A549 (cell line): Measurements from ENCODE around the gene CDK5RAP2. TPM values are rescaled to one million over a fixed set of nuclear protein-coding genes. Genes with fewer than 3 reads are reported as not detected.

Source experiments
- ATAC-seq, 2 experiments: fragments of 200-7000 bp in 1 of 2; fragments of >200 bp in 1 of 2; cut with Nextera tagmentation in 1 of 2; cut with Tn5 transposase in 1 of 2; 3 replicates each; pipeline versions ENCODE4 v1.8.0 to v1.9.1; 2018 to 2020; ENCODE audit warnings: mild to moderate bottlenecking in 1 of 2, moderate library complexity in 1 of 2
- CTCF ChIA-PET: fragments of 300-600 bp; sonication (Branson Sonifier 250); formaldehyde crosslinking; extraction: SDS; loops from one replicate; lab custom pipeline; 2021; ENCODE audit warnings: antibody characterized with exemption, inconsistent platforms; lab: Yijun Ruan, JAX
- POLR2A ChIA-PET: fragments of 350-600 bp; formaldehyde crosslinking; extraction: SDS; loops from one replicate; lab custom pipeline; 2021; ENCODE audit warnings: antibody characterized with exemption, inconsistent platforms; lab: Yijun Ruan, JAX
- DNase-seq, 2 experiments: peaks; one replicate each; pipeline versions ENCODE4 v3.0.0 to v3.0.0-alpha.2; 2011 to 2016; ENCODE audit warnings: low read depth in 1 of 2, low spot score in 1 of 2
- FAIRE-seq: peaks from 2 replicates; lab custom pipeline; 2011; peaks lifted over from hg19 to GRCh38; lab: Jason Lieb, UNC
- H3K27ac ChIP-seq, 2 experiments: fragments of >200 bp; sonication (Bioruptor Twin); formaldehyde crosslinking; 3 replicates each; pipeline ENCODE4 v1.5.1; 2016 to 2017
- H3K4me1 ChIP-seq: fragments of >200 bp; sonication (Bioruptor Twin); formaldehyde crosslinking; 3 replicates; pipeline ENCODE4 v1.6.1; 2016
- H3K4me2 ChIP-seq: fragments of >200 bp; sonication (Bioruptor Twin); formaldehyde crosslinking; 3 replicates; pipeline ENCODE4 v1.6.1; 2016
- H3K4me3 ChIP-seq: fragments of >200 bp; sonication (Bioruptor Twin); formaldehyde crosslinking; 3 replicates; pipeline ENCODE4 v1.5.1; 2016
- H3K9me3 ChIP-seq: fragments of >200 bp; sonication (Bioruptor Twin); formaldehyde crosslinking; 3 replicates; pipeline ENCODE4 v1.6.1; 2016
- CBX8 ChIP-seq: fragments of 200-600 bp; sonication (generic); IDR thresholded peaks from 2 replicates; pipeline ENCODE4 v1.6.1; 2016
- CEBPB ChIP-seq, 2 experiments: fragments of >200 bp in 1 of 2; sonication (Bioruptor Twin) in 1 of 2; formaldehyde crosslinking in 1 of 2; IDR thresholded peaks; 2 replicates each; pipeline ENCODE4 v1.6.1; 2012 to 2016
- EP300 ChIP-seq, 2 experiments: fragments of >200 bp; sonication (Bioruptor Twin); formaldehyde crosslinking; IDR thresholded peaks; 2 replicates in 1 of 2; 3 replicates in 1 of 2; pipeline ENCODE4 v1.6.1; 2016 to 2017
- ESRRA ChIP-seq: fragments of 150-350 bp; IDR thresholded peaks from 2 replicates; pipeline ENCODE4 v1.6.1; 2014; ENCODE audit warnings: mild to moderate bottlenecking, low read length, borderline replicate concordance
- GATA3 ChIP-seq: IDR thresholded peaks from 2 replicates; pipeline ENCODE4 v1.6.1; 2012; ENCODE audit warnings: borderline replicate concordance
- HEYL ChIP-seq: fragments of 250-450 bp; sonication (Bioruptor Pico); IDR thresholded peaks from 2 replicates; pipeline ENCODE4 v1.8.0; 2021; ENCODE audit warnings: mild to moderate bottlenecking, moderate library complexity
- HOXA7 ChIP-seq: fragments of 250-450 bp; sonication (Bioruptor Pico); IDR thresholded peaks from 2 replicates; pipeline ENCODE4 v1.5.0; 2020; ENCODE audit warnings: mild to moderate bottlenecking, moderate library complexity
- HOXB5 ChIP-seq: fragments of 250-450 bp; sonication (Bioruptor Pico); IDR thresholded peaks from 2 replicates; pipeline ENCODE4 v1.5.0; 2020; ENCODE audit warnings: mild to moderate bottlenecking, moderate library complexity
- KDM1A ChIP-seq: fragments of 200-600 bp; sonication (generic); IDR thresholded peaks from 2 replicates; pipeline ENCODE4 v1.6.1; 2016; ENCODE audit warnings: low read depth, mild to moderate bottlenecking
- MAZ ChIP-seq: fragments of 150-350 bp; IDR thresholded peaks from 2 replicates; pipeline ENCODE4 v1.6.1; 2014; ENCODE audit warnings: antibody characterized with exemption, low read depth, low read length, borderline replicate concordance
- NPAS2 ChIP-seq: fragments of 250-450 bp; sonication (Bioruptor Pico); IDR thresholded peaks from 2 replicates; pipeline ENCODE4 v1.8.0; 2022; ENCODE audit warnings: mild to moderate bottlenecking, moderate library complexity, borderline replicate concordance
- NR3C1 ChIP-seq: fragments of >200 bp; sonication (Bioruptor Twin); formaldehyde crosslinking; IDR thresholded peaks from 3 replicates; pipeline ENCODE4 v1.6.1; 2017
- POLR2AphosphoS2 ChIP-seq: conservative IDR thresholded peaks from 2 replicates; pipeline ENCODE4 v1.6.1; 2012; ENCODE audit warnings: low read length, improper control_type of control experiment, inconsistent platforms
- RFX5 ChIP-seq: fragments of 450-650 bp; IDR thresholded peaks from 2 replicates; pipeline ENCODE4 v1.7.1; 2014; ENCODE audit warnings: antibody characterized with exemption, mild to moderate bottlenecking, moderate library complexity
- RNF2 ChIP-seq: fragments of 200-600 bp; sonication (generic); IDR thresholded peaks from 2 replicates; pipeline ENCODE4 v1.6.1; 2016; ENCODE audit warnings: low read depth, mild to moderate bottlenecking, antibody characterized with exemption, moderate library complexity, borderline replicate concordance
- ZSCAN20 ChIP-seq: fragments of 250-450 bp; sonication (Bioruptor Pico); IDR thresholded peaks from 2 replicates; pipeline ENCODE4 v1.8.0; 2022; ENCODE audit warnings: mild to moderate bottlenecking, moderate library complexity
- WGBS: methylation state at CpG from one replicate; pipeline ENCODE4 v1.1.6; 2017; ENCODE audit errors: missing lambda C conversion rate; 5-methylcytosine and 5-hydroxymethylcytosine counted together
- polyA plus RNA-seq, 4 experiments: library from polyadenylated mRNA; depleted of rRNA in 3 of 4; stranded (reverse); fragments of >200 nt; fragmentation: RNase III in 1 of 4; extraction: RNeasy Plus Mini Kit Qiagen cat#74134 plus additional on column Dnase treatment in 1 of 4; gene quantifications; 2 replicates in 3 of 4; 3 replicates in 1 of 4; pipeline ENCODE4 v1.2.3, GENCODE V29; 2011 to 2017
- TF ChIP-seq, protein P1 (sequence below): fragments of >200 bp; sonication (Bioruptor Twin); formaldehyde crosslinking; IDR thresholded peaks from 3 replicates; pipeline ENCODE4 v1.5.1; 2016
- TF ChIP-seq, protein P2 (sequence below): fragments of 250-450 bp; sonication (Bioruptor Pico); IDR thresholded peaks from 2 replicates; pipeline ENCODE4 v1.5.0; 2020; ENCODE audit warnings: low read depth, mild to moderate bottlenecking, moderate library complexity
- TF ChIP-seq, protein P3 (sequence below): IDR thresholded peaks from 2 replicates; pipeline ENCODE4 v1.6.1; 2012
- TF ChIP-seq, protein P4 (sequence below): fragments of 150-350 bp; IDR thresholded peaks from 2 replicates; pipeline ENCODE4 v1.6.1; 2014; ENCODE audit warnings: low read depth, mild to moderate bottlenecking, low read length
- TF ChIP-seq, protein P5 (sequence below): fragments of >200 bp; sonication (Bioruptor Twin); formaldehyde crosslinking; IDR thresholded peaks from 2 replicates; pipeline ENCODE4 v1.6.1; 2016

CDK5RAP2 gene
- polyA plus RNA-seq, 2 of the 4 experiments (the other 2 are of a cell fraction) = 29.1 to 44.6 TPM

DNA sequence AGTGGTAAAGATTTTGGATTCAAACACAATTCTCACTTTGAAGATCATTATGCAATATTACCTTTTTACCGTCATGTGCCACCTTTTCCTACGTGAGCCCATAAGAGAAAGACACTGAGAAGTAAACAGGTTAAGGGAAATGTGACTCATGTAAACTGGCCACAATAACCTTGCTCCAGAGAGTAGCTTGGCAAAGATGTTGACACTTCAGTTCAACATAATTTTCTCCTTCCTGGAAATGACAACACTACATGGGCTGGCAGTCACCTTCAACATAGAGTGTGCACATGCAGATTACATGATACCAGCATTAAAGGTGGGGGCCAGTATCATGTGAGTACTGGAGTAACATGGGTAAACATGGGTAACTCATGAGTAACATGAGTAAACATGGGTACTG, 141.9 kb downstream of the CDK5RAP2 start (continued):
- TF ChIP-seq ESRRA (no peak), RNF2 (no peak)
- TF ChIP-seq, protein P1, sequence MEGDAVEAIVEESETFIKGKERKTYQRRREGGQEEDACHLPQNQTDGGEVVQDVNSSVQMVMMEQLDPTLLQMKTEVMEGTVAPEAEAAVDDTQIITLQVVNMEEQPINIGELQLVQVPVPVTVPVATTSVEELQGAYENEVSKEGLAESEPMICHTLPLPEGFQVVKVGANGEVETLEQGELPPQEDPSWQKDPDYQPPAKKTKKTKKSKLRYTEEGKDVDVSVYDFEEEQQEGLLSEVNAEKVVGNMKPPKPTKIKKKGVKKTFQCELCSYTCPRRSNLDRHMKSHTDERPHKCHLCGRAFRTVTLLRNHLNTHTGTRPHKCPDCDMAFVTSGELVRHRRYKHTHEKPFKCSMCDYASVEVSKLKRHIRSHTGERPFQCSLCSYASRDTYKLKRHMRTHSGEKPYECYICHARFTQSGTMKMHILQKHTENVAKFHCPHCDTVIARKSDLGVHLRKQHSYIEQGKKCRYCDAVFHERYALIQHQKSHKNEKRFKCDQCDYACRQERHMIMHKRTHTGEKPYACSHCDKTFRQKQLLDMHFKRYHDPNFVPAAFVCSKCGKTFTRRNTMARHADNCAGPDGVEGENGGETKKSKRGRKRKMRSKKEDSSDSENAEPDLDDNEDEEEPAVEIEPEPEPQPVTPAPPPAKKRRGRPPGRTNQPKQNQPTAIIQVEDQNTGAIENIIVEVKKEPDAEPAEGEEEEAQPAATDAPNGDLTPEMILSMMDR = no peak
- TF ChIP-seq, protein P2, sequence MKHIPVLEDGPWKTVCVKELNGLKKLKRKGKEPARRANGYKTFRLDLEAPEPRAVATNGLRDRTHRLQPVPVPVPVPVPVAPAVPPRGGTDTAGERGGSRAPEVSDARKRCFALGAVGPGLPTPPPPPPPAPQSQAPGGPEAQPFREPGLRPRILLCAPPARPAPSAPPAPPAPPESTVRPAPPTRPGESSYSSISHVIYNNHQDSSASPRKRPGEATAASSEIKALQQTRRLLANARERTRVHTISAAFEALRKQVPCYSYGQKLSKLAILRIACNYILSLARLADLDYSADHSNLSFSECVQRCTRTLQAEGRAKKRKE (CRISPR knock-in tag) = no peak
- TF ChIP-seq, protein P3, sequence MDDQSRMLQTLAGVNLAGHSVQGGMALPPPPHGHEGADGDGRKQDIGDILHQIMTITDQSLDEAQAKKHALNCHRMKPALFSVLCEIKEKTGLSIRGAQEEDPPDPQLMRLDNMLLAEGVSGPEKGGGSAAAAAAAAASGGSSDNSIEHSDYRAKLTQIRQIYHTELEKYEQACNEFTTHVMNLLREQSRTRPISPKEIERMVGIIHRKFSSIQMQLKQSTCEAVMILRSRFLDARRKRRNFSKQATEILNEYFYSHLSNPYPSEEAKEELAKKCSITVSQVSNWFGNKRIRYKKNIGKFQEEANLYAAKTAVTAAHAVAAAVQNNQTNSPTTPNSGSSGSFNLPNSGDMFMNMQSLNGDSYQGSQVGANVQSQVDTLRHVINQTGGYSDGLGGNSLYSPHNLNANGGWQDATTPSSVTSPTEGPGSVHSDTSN = no peak

DNA sequence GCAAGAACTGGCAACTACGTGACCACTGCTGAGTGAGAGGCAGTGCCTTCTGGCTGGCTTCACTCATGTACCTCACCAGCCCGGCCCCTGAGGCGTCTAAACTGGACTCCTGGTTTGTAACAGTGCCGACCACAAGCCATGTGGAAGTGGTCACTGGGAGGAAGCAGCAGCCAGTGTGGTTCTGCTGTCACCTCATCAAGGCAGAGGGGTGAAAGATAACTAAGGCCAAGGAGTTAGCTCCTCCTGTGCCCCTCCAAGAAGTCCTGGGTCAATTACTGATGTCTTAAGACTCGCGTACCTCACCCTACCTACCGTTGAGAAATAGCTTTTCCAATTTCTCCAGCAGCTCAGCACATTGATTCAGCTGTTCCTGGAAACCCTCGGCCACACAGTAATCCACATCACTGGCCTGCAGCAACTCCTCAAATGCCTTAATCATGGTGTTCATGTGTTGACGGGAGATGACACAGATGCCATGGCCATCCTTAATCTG, 142.9 kb downstream of the CDK5RAP2 start:
- no peak overlapping the region for H3K4me2 ChIP-seq
- H3K4me1 ChIP-seq = no peaks in the 10 kb centered on the region
- FAIRE-seq (no peak), ATAC-seq (no peak), DNase-seq (no peak)
- no peak overlapping the region for H3K27ac ChIP-seq
- CTCF ChIA-PET = interaction anchor here (0.7 to 3.0 kb wide), 5 partner anchors 13 to 88 kb away, joined by 3 to 9 read pairs (median 5); no protein-coding TSS in a partner anchor
- 96% methylated on average over 9 of the region's 9 CpGs for WGBS
- no peak overlapping the region for H3K4me3 ChIP-seq
- no peak for TF ChIP-seq HOXA7 (CRISPR knock-in tag)
- no peak for TF ChIP-seq KDM1A
- POLR2A ChIA-PET = no interaction called here
- H3K9me3 ChIP-seq = no peaks in the 10 kb centered on the region

DNA sequence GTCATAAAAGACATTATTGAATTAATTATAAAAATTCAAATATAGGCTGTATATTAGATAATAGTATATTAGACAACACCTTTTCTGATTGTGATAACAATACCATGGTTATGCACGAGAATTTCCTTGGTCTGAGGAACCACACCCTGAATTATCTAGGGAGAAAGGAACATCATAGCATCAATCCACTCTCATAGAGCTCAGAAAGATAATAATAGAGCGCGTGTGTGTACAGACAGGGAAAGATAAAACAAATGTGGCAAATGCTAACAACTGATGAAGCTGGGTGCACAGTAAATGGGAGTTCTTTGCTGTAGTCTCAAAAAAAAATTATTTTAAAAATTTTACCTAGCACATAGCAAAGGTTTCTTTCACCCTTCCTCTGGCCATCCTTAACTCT, 143.5 kb downstream of the CDK5RAP2 start:
- POLR2A ChIA-PET = no interaction called here
- TF ChIP-seq NR3C1 (no peak), ESRRA (no peak), RFX5 (no peak), KDM1A (no peak), POLR2AphosphoS2 (no peak), MAZ (no peak), HEYL (CRISPR knock-in tag) (no peak), GATA3 (no peak), CEBPB (IDR thresholded peaks at IDR 0.05) (no peak), EP300 (IDR thresholded peaks at IDR 0.05) (no peak), CBX8 (no peak), HOXB5 (CRISPR knock-in tag) (no peak), ZSCAN20 (CRISPR knock-in tag) (no peak), NPAS2 (no peak), RNF2 (no peak)
- TF ChIP-seq, protein P4, sequence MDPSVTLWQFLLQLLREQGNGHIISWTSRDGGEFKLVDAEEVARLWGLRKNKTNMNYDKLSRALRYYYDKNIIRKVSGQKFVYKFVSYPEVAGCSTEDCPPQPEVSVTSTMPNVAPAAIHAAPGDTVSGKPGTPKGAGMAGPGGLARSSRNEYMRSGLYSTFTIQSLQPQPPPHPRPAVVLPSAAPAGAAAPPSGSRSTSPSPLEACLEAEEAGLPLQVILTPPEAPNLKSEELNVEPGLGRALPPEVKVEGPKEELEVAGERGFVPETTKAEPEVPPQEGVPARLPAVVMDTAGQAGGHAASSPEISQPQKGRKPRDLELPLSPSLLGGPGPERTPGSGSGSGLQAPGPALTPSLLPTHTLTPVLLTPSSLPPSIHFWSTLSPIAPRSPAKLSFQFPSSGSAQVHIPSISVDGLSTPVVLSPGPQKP = no peak
- TF ChIP-seq, protein P5, sequence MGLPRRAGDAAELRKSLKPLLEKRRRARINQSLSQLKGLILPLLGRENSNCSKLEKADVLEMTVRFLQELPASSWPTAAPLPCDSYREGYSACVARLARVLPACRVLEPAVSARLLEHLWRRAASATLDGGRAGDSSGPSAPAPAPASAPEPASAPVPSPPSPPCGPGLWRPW = no peak
- FAIRE-seq (no peak), ATAC-seq (no peak), DNase-seq (no peak)
- no peak overlapping the region for H3K27ac ChIP-seq
- H3K4me1 ChIP-seq = no peaks in the 10 kb centered on the region
- CTCF ChIA-PET = no interaction called here
- H3K4me2 ChIP-seq = no peak overlapping the region
- 88% methylated on average over 3 of the region's 3 CpGs for WGBS
- H3K9me3 ChIP-seq = no peaks in the 10 kb centered on the region
- H3K4me3 ChIP-seq = no peak overlapping the region
